ENCODE measurements around the gene TSR1.

Gene TSR1

DNA sequence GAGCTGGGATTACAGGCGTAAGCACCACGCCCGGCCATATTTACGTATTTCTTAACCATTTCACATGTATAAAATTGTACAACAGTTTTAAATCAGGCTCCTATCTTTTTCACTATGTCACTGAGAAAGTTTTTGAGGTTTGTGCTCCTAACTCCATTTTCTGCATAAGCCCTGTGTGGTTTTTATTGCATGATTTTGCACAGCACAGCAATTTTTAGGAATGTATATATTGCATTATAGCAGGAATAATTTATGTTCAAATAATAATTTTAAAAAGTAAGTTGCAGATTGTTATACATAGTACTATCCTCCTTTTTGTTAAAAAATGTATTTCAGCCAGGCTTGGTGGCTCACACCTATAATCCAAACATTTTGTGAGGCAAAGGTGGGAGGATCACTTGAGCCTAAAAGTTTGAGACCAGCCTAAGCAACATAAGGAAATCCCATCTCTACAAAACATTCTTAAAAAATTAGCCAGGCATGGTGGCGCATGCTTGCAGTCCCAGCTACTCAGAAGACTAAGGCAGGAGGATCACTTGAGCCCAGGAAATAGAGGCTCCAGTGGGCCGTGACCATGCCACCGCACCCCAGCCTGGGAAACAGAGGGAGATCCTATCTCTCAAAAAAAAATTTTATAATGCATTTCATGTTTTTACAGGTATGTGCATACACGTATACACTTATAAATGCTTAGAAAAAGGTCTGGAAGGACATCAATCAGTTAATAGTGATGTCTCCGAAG, 58.7 kb downstream of the TSR1 start:
- no peak for DNase-seq

DNA sequence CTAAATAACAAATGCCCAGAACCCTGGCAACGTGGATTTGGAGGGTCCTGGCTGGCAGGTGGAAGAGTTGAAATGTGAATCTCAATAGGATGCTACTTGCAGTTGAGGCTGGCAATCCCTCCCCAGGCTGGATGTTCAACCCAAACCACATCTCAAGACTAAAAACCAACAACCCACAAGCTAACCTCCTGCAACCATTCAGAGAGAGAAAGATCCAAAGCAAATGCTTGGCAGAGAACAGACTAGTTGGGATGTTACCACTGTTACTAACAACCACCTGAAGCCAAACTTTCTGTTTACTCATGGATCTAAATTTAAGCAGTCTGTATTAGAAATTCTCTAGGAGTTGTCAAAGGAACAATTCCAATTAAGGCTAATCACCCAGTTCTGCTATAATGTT, 60.5 kb downstream of the TSR1 start:
- no peak for DNase-seq

DNA sequence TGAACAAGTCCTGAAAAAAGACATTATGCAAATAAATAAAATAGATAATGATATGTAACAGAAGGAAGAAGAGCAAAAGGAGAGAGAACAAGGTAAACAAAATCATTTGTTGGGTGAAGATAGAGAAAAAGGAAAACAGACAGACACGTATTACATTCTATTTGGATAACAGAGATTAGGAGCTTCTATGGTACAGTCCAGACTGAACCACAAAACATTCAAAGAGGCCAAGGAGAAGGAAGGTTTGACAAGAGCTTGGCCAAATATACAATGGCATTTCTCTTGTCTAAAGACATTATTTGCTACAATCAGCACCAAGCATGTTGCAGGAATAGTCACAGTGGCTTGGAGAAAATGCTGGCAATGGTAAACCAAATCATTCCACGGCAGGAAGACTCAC, 61.8 kb downstream of the TSR1 start:
- no peak for DNase-seq
